Esophagus squamous epithelium (tissue), 5 donors: ENCODE data around the gene CYP2W1. TPM values are rescaled to one million over a fixed set of nuclear protein-coding genes. Genes with fewer than 3 reads are reported as not detected.

Source experiments
- DNase-seq: peaks from one replicate; lab custom pipeline; 2025; lab: John Stamatoyannopoulos, UW
- H3K27ac ChIP-seq, 4 donors: fragments of 200-600 bp; sonication (generic); one replicate each; pipeline ENCODE4 v1.5.1; 2016 to 2019; ENCODE audit warnings: mild to moderate bottlenecking in 1 of 4
- H3K27me3 ChIP-seq, 4 donors: fragments of 200-600 bp; sonication (generic); 1 replicate in 3 of 4; 2 replicates in 1 of 4; pipeline versions ENCODE4 v1.5.1 to v1.6.0; 2017 to 2021; ENCODE audit warnings: antibody characterized with exemption in 1 of 4
- H3K36me3 ChIP-seq, 3 donors: fragments of 200-600 bp; sonication (generic); one replicate each; pipeline ENCODE4 v1.5.1; 2016 to 2019
- H3K4me1 ChIP-seq, 3 donors: fragments of 200-600 bp; sonication (generic); one replicate each; pipeline ENCODE4 v1.5.1; 2017 to 2019
- H3K4me3 ChIP-seq, 4 donors: fragments of 200-600 bp; sonication (generic); 1 replicate in 3 of 4; 2 replicates in 1 of 4; pipeline ENCODE4 v1.5.1; 2016 to 2019; ENCODE audit warnings: mild to moderate bottlenecking in 2 of 4, moderate library complexity in 1 of 4
- H3K9me3 ChIP-seq, 3 donors: fragments of 200-600 bp; sonication (generic); one replicate each; pipeline ENCODE4 v1.5.1; 2016 to 2019
- CTCF ChIP-seq, 6 experiments: fragments of 450-650 bp in 4 of 6; fragments of 200-600 bp in 2 of 6; sonication (generic) in 2 of 6; IDR thresholded peaks; one replicate each; pipeline ENCODE4 v1.5.1; 2016 to 2019; ENCODE audit warnings: antibody characterized with exemption in 6 of 6, mild to moderate bottlenecking in 4 of 6, moderate library complexity in 4 of 6
- POLR2A ChIP-seq, 4 donors: fragments of 450-650 bp; IDR thresholded peaks; one replicate each; pipeline ENCODE4 v1.6.1; 2017; ENCODE audit warnings: antibody characterized with exemption in 4 of 4, mild to moderate bottlenecking in 4 of 4, moderate library complexity in 3 of 4
- WGBS, 2 donors: methylation state at CpG; one replicate each; pipeline ENCODE4 v1.1.5; 2018; 5-methylcytosine and 5-hydroxymethylcytosine counted together
- intact Hi-C: fragments of 100-400 bp; cut with DNase I; formaldehyde crosslinking; loops from one replicate; pipeline ENCODE4 v1.15.0; 2022
- total RNA-seq, 4 donors: library from RNA; depleted of rRNA; stranded (reverse); fragments of >200 nt; gene quantifications; one replicate each; pipeline ENCODE4 v1.1.0, GENCODE V29; 2016
- donor health status: DM: yes; HTN: yes; CAD: no.

CYP2W1 gene
- total RNA-seq, 4 donors from 2014 or later: 0.76 TPM; not detected in 3

GRCh38 chr7:1012004-1012715 lies 29.2 kb downstream of the CYP2W1 start:
- H3K9me3 ChIP-seq: no peaks in the 10 kb centered on the region
- H3K4me1 ChIP-seq: peaks cover 5 to 44% (median 13%) of the 10 kb centered on the region in 3 donors
- H3K36me3 ChIP-seq: peaks cover 0 to 31% (median 0%) of the 10 kb centered on the region in 3 donors
- no peak for DNase-seq
- no peak overlapping the region for H3K4me3 ChIP-seq
- no peak overlapping the region for H3K27ac ChIP-seq
- intact Hi-C loops: no loop called here
- WGBS, 2 donors: 80% methylated on average over 1 of the region's 32 CpGs; no CpG with 5 or more reads in 1 of the 2 donors
- TF ChIP-seq CTCF (IDR thresholded peaks at IDR 0.05) (no peak), POLR2A (IDR thresholded peaks at IDR 0.05) (no peak)
- H3K27me3 ChIP-seq: no peaks in the 10 kb centered on the region

GRCh38 chr7:1012716-1013095 lies 29.7 kb downstream of the CYP2W1 start:
- H3K27ac ChIP-seq: no peak overlapping the region
- no peaks in the 10 kb centered on the region for H3K27me3 ChIP-seq
- intact Hi-C loops: no loop called here
- 45 to 66% methylated on average over 8 to 11 of the region's 30 CpGs for WGBS, 2 donors
- H3K36me3 ChIP-seq: peaks cover 0 to 31% (median 0%) of the 10 kb centered on the region in 3 donors
- H3K9me3 ChIP-seq: no peaks in the 10 kb centered on the region
- peaks cover 5 to 44% (median 13%) of the 10 kb centered on the region in 3 donors for H3K4me1 ChIP-seq
- TF ChIP-seq CTCF (IDR thresholded peaks at IDR 0.05) (no peak), POLR2A (IDR thresholded peaks at IDR 0.05) (no peak)
- DNase-seq: no peak
- H3K4me3 ChIP-seq: no peak overlapping the region

- H3K27ac ChIP-seq: no peak overlapping the region
- intact Hi-C loops: no loop called here
- 68 to 82% methylated on average over 7 to 8 of the region's 11 CpGs for WGBS, 2 donors
- peaks cover 0 to 29% (median 0%) of the 10 kb centered on the region in 3 donors for H3K36me3 ChIP-seq
- H3K27me3 ChIP-seq: no peaks in the 10 kb centered on the region
- DNase-seq: no peak
- no peak overlapping the region for H3K4me3 ChIP-seq
- TF ChIP-seq CTCF (IDR thresholded peaks at IDR 0.05) (no peak), POLR2A (IDR thresholded peaks at IDR 0.05) (no peak)
- H3K9me3 ChIP-seq: no peaks in the 10 kb centered on the region
- peaks cover 5 to 44% (median 13%) of the 10 kb centered on the region in 3 donors for H3K4me1 ChIP-seq
Observed at GRCh38 chr7:1013581-1013980, 30.6 kb downstream of the CYP2W1 start.

- Histone ChIP-seq H3K27me3 (no peaks in the 10 kb centered on the region), H3K4me1 (peaks cover 5 to 44% (median 13%) of the 10 kb centered on the region in 3 donors), H3K27ac (no peak overlapping the region), H3K4me3 (no peak overlapping the region), H3K36me3 (peaks cover 0 to 22% (median 0%) of the 10 kb centered on the region in 3 donors), H3K9me3 (no peaks in the 10 kb centered on the region)
- WGBS, 2 donors: 77 to 90% methylated on average over 2 to 12 of the region's 20 CpGs
- intact Hi-C loops: no loop called here
- no peak for DNase-seq
- TF ChIP-seq POLR2A (IDR thresholded peaks at IDR 0.05): no peak
- TF ChIP-seq CTCF (IDR thresholded peaks at IDR 0.05): no peak
Observed at GRCh38 chr7:1014681-1015080, 31.7 kb downstream of the CYP2W1 start.
